NCI-H128 (cell line): ENCODE measurements around the gene DCAF6.
"Not testable (repeated sequence)": the region's sequence is repeated elsewhere in the genome, so short reads cannot be mapped to it uniquely, and the experiment has no call there.

Experiments used
- DNase-seq: peaks from one replicate; lab custom pipeline; 2025; ENCODE audit not compliant: unreplicated experiment; lab: John Stamatoyannopoulos, UW

The DCAF6 gene

GRCh38 chr1:168009322-168009721, 72.8 kb downstream of the DCAF6 start:
- DNase-seq = no peak

GRCh38 chr1:168019407-168019806, 82.9 kb downstream of the DCAF6 start:
- no peak for DNase-seq

- no peak for DNase-seq
Measured at GRCh38 chr1:168031198-168031597, 94.7 kb downstream of the DCAF6 start.

GRCh38 chr1:168031627-168032026, 95.1 kb downstream of the DCAF6 start:
- DNase-seq = no peak

GRCh38 chr1:168032029-168032428, 95.5 kb downstream of the DCAF6 start:
- no peak for DNase-seq

GRCh38 chr1:168035345-168035744, 98.9 kb downstream of the DCAF6 start:
- no peak for DNase-seq

DNA sequence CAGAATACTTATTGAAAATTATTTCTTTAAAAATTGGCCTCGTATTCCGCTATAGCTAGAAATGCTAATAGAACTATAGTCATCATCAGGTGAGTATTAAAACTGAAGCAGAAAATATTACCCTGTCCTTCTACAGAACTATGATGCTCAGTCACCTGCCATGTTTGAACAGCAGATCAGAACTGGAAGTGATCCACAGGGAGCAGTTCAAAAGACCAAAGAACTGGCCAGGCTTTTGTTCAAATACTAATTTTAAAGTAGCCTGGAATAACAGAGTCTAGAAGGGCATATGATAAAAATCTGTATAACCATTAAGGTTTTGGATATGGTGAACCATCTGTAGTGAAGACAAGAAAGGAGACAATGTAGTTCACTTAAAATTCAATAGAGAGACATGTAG, 105.9 kb downstream of the DCAF6 start:
- no peak for DNase-seq

GRCh38 chr1:168045311-168045710, 108.8 kb downstream of the DCAF6 start:
- no peak for DNase-seq

DNA sequence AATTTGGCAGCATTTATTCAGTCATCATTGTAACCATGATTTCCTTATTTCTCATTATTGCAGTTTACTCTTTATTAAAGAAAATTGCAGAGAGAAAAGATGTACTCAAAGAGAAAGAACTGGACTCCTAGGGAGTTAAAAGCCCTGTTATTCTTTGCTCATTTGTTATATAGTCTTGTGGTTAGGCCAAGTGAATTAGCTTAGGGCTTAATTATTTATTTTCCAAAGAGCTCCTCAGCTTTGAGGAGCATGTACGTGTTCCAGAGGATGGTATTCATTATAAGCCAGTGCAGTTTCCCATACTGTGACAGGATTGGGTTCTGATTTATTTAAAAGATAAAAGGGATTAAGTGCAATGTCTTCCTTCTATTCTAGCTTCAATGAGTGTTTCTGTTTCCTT, 113.8 kb downstream of the DCAF6 start:
- DNase-seq = peak; percentile 44

DNA sequence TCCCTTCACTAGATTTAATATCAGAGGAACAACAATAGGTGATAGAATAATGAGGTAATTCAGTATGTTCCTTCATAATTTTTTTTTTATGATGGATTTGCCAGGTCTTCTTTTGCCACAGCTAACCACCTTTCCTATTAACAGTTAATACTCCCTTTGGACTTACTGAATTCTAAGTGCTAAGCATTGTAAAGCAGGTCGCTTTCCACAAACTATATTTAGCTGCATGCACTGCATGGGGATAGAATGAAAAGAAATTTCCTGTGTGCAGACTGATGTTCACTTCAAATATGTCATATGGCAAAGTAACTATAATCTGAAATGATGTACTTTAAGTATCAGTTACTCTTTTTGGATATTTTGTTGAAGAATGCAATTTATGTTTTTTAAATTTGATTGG, 114.4 kb downstream of the DCAF6 start:
- no peak for DNase-seq

- DNase-seq = no peak
Measured at GRCh38 chr1:168053681-168054080, 117.2 kb downstream of the DCAF6 start.

DNA sequence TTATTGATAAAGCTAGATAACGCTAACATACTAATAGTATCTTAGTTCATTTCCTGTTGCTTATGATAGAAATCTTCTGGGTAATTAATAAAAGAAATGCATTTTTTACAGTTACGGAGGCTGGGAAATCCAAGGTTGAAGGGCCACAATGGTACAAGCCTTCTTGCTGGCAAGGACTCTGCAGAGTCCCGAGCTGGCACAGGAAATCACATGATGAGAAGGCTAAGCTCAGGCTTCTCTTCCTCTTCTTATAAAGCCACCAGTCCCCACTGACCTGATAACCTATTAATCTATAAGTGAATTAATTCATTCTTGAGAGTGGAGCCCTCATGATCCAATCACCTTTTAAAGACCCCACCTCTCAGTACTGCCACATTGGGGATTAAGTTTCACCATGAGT, 117.6 kb downstream of the DCAF6 start:
- DNase-seq = no peak

- DNase-seq = not testable (repeated sequence)
Measured at GRCh38 chr1:168056152-168056551, 119.7 kb downstream of the DCAF6 start.

- no peak for DNase-seq
Measured at GRCh38 chr1:168057355-168057754, 120.9 kb downstream of the DCAF6 start.

DNA sequence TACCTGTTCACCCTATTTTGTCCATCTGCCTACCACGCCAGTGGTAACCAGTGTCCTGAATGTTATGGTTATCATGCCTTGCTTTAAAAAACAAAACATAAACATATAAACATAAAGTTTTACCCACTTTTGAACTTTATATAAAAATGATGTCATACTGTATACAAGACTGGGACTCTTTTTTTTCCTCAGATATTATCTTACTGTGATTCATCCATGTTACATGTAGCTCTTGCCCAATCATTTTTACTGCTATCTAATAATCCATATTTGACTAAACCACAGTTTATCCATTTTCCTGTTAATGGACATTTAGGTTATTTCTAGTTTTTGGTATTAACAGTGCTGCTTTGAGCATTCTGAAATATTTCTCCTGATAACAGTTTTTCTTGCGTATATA, 121.4 kb downstream of the DCAF6 start:
- no peak for DNase-seq

DNA sequence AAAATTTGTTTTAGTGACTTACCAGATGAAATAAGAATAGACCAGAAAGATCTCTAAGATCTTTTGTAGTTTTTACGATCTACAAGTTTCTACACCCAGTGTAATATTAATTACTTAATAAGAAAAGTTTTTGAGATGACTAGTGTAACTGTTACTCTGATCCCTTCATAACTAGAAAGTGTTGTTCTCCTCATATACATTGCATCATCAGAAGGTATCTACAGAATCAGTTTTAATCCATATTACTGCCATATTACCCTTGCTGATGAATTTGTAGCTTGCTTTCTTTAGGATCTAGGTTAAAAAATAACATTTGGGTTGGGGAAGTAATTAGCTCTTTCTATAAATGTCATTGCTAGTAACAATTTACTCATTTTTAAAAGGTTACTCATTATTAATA, 127.7 kb downstream of the DCAF6 start:
- DNase-seq = no peak

DNA sequence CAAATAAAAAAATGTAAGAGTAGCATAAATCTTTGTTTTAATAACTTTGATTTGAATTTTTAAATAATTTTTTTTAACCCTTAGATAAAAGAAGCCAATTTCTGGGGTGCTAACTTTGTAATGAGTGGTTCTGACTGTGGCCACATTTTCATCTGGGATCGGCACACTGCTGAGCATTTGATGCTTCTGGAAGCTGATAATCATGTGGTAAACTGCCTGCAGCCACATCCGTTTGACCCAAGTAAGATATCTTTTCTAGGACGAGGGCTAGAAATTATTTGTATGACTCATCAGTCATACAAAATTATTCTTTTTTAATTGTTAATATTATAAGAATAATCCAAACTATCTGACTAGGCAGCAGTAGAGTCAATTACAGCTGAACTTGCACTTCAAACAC, 129.0 kb downstream of the DCAF6 start:
- no peak for DNase-seq

- DNase-seq = no peak
Measured at GRCh38 chr1:168069384-168069783, 132.9 kb downstream of the DCAF6 start.

DNA sequence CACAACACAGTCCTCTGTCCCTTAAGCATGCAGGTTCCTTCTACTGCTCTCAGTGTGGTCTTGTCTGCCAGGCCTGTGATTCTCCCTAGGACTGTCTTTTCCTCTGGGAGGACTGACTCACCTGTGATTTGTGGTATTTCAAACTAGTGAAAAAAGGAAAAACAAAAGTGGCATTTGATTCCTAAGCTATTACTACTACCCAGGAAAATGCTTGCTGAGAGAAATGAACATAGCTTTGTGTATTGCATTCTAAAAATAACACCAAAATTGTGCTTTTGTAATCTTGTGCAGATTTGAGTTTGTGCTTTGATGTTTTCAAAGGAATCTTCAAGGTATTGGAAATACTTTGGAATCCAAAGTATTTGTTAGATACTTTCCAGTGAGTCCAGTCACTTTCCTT, 143.3 kb downstream of the DCAF6 start:
- DNase-seq = no peak

DNA sequence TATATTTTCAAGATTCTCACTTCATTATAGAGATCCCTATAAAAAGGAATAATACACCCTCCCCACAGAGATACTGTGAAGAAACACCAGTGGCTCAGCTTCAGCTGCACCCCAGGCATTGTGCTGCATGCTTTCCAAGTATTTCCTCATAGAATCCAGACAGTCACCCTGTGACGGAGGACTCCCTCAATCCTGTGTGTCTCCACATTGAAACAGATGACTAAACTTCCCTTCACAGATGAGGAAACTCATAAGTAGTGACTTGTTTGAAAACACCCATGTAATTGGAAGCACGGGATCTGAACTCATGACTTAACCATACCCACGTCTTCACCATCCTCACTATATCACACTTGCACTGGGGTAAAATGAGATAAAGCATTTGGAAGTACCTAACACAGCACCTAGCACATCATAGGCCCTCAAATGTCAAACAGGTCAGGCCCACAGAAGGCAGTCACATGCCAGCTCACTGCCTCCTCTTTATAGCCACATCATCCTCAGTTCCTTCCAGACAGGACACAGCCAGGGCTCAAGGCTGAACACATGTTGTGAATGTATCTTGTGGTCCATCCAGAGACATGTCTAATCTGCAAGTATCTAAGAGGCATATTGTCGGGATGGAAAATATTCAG, 145.0 kb downstream of the DCAF6 start:
- no peak for DNase-seq

DNA sequence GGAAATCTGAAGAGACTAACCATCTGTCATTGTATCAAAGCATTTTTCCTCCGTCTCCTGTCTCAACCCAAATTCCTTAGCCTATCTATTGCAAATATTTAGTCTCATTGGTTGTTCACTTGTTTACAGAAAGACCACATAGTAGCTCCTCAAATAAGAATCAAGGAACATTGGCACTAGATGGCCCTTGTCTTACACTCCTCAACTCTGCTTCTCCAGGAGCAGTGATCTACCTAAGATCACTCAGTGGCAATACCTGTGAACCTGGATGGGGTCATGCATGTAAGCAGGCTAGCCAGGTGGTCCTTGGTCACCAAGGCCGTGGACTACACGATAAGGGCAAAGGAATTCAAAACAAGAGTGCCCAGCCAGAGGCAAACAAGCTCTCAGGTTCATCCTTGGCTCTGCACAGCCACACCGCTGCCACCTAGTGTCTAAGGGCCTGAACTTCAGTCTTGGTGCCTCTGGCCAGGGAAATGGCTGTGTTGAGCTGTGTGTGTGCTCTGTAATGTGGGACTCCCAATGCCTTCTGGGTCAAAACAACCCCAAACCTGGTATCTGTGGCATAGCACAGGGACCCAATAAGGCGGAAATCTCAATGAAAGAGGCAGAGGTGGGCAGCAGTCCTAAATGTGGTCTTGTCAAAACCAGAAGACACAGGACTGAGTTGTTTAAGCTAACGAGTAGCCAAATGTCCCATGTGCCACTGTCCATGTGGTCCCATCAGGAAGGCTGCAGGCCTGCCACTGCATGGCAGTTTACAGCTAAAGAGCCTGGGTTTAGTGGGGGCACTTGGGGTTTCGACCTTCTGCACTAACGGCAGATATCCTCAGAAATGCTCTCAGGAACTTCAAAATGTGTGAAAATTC, 145.8 kb downstream of the DCAF6 start:
- peak; percentile 64 for DNase-seq

DNA sequence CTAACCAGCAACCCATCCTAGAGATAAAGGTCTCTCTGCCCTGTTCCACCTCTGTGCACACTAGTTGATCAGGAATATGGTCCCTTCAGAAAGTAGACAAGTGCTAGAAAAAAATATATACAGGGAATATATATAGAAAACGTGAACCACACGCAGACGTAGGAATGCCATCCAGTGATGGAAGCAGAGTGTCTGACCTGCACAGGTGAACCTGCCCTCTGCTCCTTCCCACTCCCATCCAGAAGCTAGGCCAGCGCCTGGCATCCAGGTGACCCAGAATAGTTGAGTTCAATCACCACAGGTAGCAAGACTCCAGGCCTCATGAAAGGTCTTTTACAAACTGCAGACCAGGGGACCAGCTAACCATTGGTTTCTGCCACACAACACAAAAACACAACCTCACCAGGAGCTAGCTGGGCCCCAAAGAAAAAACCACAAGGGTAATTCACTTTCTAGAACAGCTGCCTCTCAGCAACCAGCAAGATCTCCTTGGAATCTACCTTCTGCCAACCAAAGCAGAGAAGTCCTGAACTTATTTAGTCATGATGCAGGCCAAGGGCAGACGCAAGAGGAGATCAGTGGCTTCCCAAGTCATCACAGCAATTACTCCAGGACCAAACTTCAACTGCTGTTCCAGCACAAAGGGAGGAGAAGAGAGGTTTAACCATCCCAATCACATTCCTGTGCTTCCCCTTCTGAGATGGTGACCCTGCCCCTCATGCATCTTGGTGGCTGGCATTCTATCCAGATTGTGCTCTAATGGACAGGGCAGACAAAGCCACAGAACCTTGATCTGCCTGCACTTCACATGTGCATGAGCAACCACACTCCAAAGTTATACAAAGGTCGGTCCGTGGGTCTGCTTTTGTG, 147.2 kb downstream of the DCAF6 start:
- DNase-seq = no peak
